Endothelial cell of umbilical vein (primary cell): ENCODE results near the gene TNS1. TPM values are rescaled to one million over a fixed set of nuclear protein-coding genes. Genes with fewer than 3 reads are reported as not detected.

Experiments used
- BruUV-seq: library from RNA; stranded (reverse); fragments of 400-500 nt; replicated peaks from 2 replicates; lab custom pipeline; 2021; lab: Mats Ljungman, UMichigan
- CTCF ChIA-PET: fragments of 300-600, 350-600 bp; sonication (Branson Sonifier 250); formaldehyde crosslinking; loops from one replicate; lab custom pipeline; 2021; ENCODE audit warnings: antibody characterized with exemption, inconsistent platforms; lab: Charles Lee
- POLR2A ChIA-PET: fragments of 300-600, 350-600 bp; sonication (Branson Sonifier 250); formaldehyde crosslinking; loops from one replicate; lab custom pipeline; 2021; ENCODE audit warnings: antibody characterized with exemption, inconsistent platforms; lab: Charles Lee
- DNase-seq: peaks from one replicate; pipeline ENCODE4 v3.0.0-alpha.2; 2011; ENCODE audit warnings: low read depth, low spot score
- FAIRE-seq: peaks from 2 replicates; lab custom pipeline; 2011; peaks lifted over from hg19 to GRCh38; lab: Jason Lieb, UNC
- H2AFZ ChIP-seq: 2 replicates; pipeline ENCODE4 v1.6.0; 2012; ENCODE audit warnings: low read depth, low read length, control low read depth, inconsistent platforms
- H3K27ac ChIP-seq: 2 replicates; pipeline ENCODE4 v1.5.1; 2011; ENCODE audit warnings: low read depth, mild to moderate bottlenecking, control low read depth, low read length, moderate library complexity; ENCODE audit not compliant: insufficient read depth
- H3K27me3 ChIP-seq, 2 experiments: 2 replicates each; pipeline versions ENCODE4 v1.6.0 to v1.6.1; 2011; ENCODE audit warnings: low read length in 2 of 2, mixed read lengths in 1 of 2; ENCODE audit not compliant: control insufficient read depth in 2 of 2, insufficient read depth in 2 of 2
- H3K36me3 ChIP-seq, 2 experiments: 2 replicates in 1 of 2; 3 replicates in 1 of 2; pipeline ENCODE4 v1.5.1; 2011; ENCODE audit warnings: low read length in 2 of 2, mild to moderate bottlenecking in 1 of 2, moderate library complexity in 1 of 2; ENCODE audit not compliant: control insufficient read depth in 2 of 2, insufficient read depth in 2 of 2; ENCODE audit errors: extremely low read depth in 1 of 2
- H3K4me1 ChIP-seq: 3 replicates; pipeline ENCODE4 v1.5.1; 2011; ENCODE audit warnings: mild to moderate bottlenecking, low read length; ENCODE audit not compliant: control insufficient read depth, insufficient read depth; ENCODE audit errors: extremely low read depth
- H3K4me2 ChIP-seq: 2 replicates; pipeline ENCODE4 v1.6.1; 2011; ENCODE audit warnings: low read length, control low read depth, mixed read lengths; ENCODE audit not compliant: insufficient read depth
- H3K4me3 ChIP-seq, 3 experiments: fragments of 200-600 bp in 1 of 3; sonication (generic), shearing (Covaris generic) in 1 of 3; replicated peaks in 1 of 3; 2 replicates each; pipeline ENCODE4 v1.5.1; 2011 to 2016; ENCODE audit warnings: control low read depth in 3 of 3, low read length in 3 of 3, mild to moderate bottlenecking in 2 of 3, inconsistent platforms in 1 of 3, low read depth in 1 of 3, moderate library complexity in 1 of 3; ENCODE audit not compliant: insufficient read depth in 1 of 3
- H3K79me2 ChIP-seq: 2 replicates; pipeline ENCODE4 v1.6.0; 2012; ENCODE audit warnings: low read length, inconsistent platforms; ENCODE audit not compliant: control insufficient read depth, insufficient read depth
- H3K9ac ChIP-seq: replicated peaks from 2 replicates; pipeline ENCODE3; 2011; ENCODE audit warnings: low read length, control low read depth; ENCODE audit not compliant: insufficient read depth; ENCODE audit errors: extremely low read depth
- H3K9me1 ChIP-seq: replicated peaks from 3 replicates; pipeline ENCODE4 v1.6.0; 2011; ENCODE audit warnings: mild to moderate bottlenecking, low read length; ENCODE audit not compliant: control insufficient read depth, insufficient read depth; ENCODE audit errors: extremely low read depth
- H3K9me3 ChIP-seq: replicated peaks from 2 replicates; pipeline ENCODE4 v1.5.1; 2012; ENCODE audit warnings: low read length, inconsistent platforms; ENCODE audit not compliant: control insufficient read depth, insufficient read depth
- H4K20me1 ChIP-seq: replicated peaks from 2 replicates; pipeline ENCODE3; 2011; ENCODE audit warnings: mild to moderate bottlenecking, low read length; ENCODE audit not compliant: control insufficient read depth, insufficient read depth; ENCODE audit errors: extremely low read depth
- EZH2 ChIP-seq: IDR thresholded peaks from 2 replicates; pipeline ENCODE4 v1.6.1; 2012; ENCODE audit warnings: borderline replicate concordance, low read depth, mild to moderate bottlenecking, moderate library complexity, low read length, inconsistent platforms; ENCODE audit not compliant: severe bottlenecking
- FOS ChIP-seq: IDR thresholded peaks from 2 replicates; pipeline ENCODE4 v1.6.1; 2011; ENCODE audit warnings: mild to moderate bottlenecking, low read length, moderate library complexity, borderline replicate concordance; ENCODE audit not compliant: insufficient read depth
- GATA2 ChIP-seq: IDR thresholded peaks from 2 replicates; pipeline ENCODE4 v1.7.0; 2011; ENCODE audit warnings: low read depth, mild to moderate bottlenecking, moderate library complexity, mixed read lengths, low read length; ENCODE audit not compliant: insufficient read length, insufficient read depth
- JUN ChIP-seq: IDR thresholded peaks from 2 replicates; pipeline ENCODE4 v1.6.1; 2011; ENCODE audit warnings: borderline replicate concordance, low read depth; ENCODE audit not compliant: insufficient read length, insufficient read depth
- MYC ChIP-seq: IDR thresholded peaks from one replicate; pipeline ENCODE4 v1.6.1; 2011; ENCODE audit warnings: mild to moderate bottlenecking, low read depth, low read length
- POLR2A ChIP-seq: IDR thresholded peaks from 2 replicates; pipeline ENCODE4 v1.6.1; 2012; ENCODE audit warnings: low read depth, mild to moderate bottlenecking, control low read depth, low read length
- POLR2AphosphoS5 ChIP-seq: IDR thresholded peaks from 2 replicates; pipeline ENCODE4 v1.6.1; 2012; ENCODE audit warnings: low read depth, mild to moderate bottlenecking, control low read depth, low read length, moderate library complexity; ENCODE audit not compliant: insufficient read depth
- dilution Hi-C: fragments of 300-500 bp; cut with MboI; formaldehyde crosslinking; loops from one replicate; pipeline ENCODE4 v1.15.0; 2019; ENCODE audit warnings: low sequenced_read_pairs; ENCODE audit not compliant: extremely low pct_ligation_motif_present
- intact Hi-C: fragments of 100-400 bp; cut with micrococcal nuclease; formaldehyde crosslinking; loops from one replicate; pipeline ENCODE4 v1.10.0; 2022
- polyA plus RNA-seq, 4 experiments: library from polyadenylated mRNA; depleted of rRNA in 3 of 4; stranded (reverse) in 3 of 4; unstranded in 1 of 4; fragments of >200 nt; gene quantifications; 2 replicates each; pipeline versions ENCODE4 v1.2.1 to v1.2.3, GENCODE V29; 2011 to 2012; ENCODE audit warnings: missing spikeins in 1 of 4
- total RNA-seq: library from RNA; stranded (reverse); gene quantifications from 2 replicates; pipeline ENCODE4 v1.2.3, GENCODE V29; 2021
- TF ChIP-seq, protein P1 (sequence below): IDR thresholded peaks from 2 replicates; pipeline ENCODE4 v1.6.1; 2011; ENCODE audit not compliant: insufficient read depth, insufficient read length
- TF ChIP-seq, protein P2 (sequence below), 2 donors: IDR thresholded peaks; 1 replicate in 1 of 2; 2 replicates in 1 of 2; pipeline ENCODE4 v1.5.1; 2011; ENCODE audit warnings: low read length in 2 of 2, mild to moderate bottlenecking in 2 of 2, moderate library complexity in 2 of 2, control low read depth in 1 of 2, inconsistent platforms in 1 of 2, low read depth in 1 of 2; ENCODE audit not compliant: insufficient read depth in 1 of 2; ENCODE audit errors: extremely low read depth in 1 of 2

Gene TNS1
- total and polyA plus RNA-seq, 2 donors (not counting 3 experiments of a cell fraction or from before 2014, with no cell fraction given): 11.0 to 52.1 TPM

DNA sequence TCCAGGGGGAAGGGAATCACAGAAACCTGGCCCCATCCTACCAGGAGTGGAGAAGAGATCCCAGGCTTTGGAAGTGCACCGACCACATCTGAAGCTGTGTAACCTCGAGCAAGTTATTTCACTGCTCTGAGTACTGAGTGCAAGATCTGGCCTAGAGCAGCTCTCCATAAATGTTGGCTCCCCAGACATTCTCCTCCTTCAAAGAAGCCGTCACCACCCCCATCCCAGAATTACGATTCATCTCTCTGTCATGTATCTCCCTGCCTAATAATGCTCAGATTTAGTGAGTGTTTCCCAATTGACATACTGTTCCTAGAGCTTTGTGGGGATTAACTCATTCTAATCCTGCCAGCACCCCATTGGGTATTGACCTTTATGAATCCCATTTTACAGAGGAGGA lies 51.7 kb downstream of the TNS1 start:
- dilution Hi-C loops: no loop called here
- Histone ChIP-seq H3K9ac (no peak overlapping the region), H3K4me1 (no peaks in the 10 kb centered on the region), H3K79me2 (no peaks in the 10 kb centered on the region), H3K27ac (no peak overlapping the region), H4K20me1 (no peaks in the 10 kb centered on the region), H2AFZ (no peak overlapping the region), H3K27me3 (no peaks in the 10 kb centered on the region), H3K9me1 (no peaks in the 10 kb centered on the region), H3K36me3 (no peaks in the 10 kb centered on the region), H3K9me3 (no peaks in the 10 kb centered on the region), H3K4me2 (no peak overlapping the region), H3K4me3 (no peak overlapping the region)
- ChIA-PET POLR2A (no interaction called here), CTCF (interaction anchor here (0.9 to 1.6 kb wide), 3 partner anchors 9 to 43 kb away, joined by 3 to 4 read pairs (median 3); no protein-coding TSS in a partner anchor)
- FAIRE-seq (no peak), DNase-seq (no peak)
- BruUV-seq: no TSS peak
- intact Hi-C loops: no loop called here
- TF ChIP-seq MYC: no peak
- no peak for TF ChIP-seq POLR2AphosphoS5
- TF ChIP-seq JUN: no peak
- no peak for TF ChIP-seq POLR2A
- TF ChIP-seq FOS: no peak
- no peak for TF ChIP-seq EZH2
- no peak for TF ChIP-seq GATA2
- TF ChIP-seq, protein P1, sequence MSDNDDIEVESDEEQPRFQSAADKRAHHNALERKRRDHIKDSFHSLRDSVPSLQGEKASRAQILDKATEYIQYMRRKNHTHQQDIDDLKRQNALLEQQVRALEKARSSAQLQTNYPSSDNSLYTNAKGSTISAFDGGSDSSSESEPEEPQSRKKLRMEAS: no peak
- TF ChIP-seq, protein P2, sequence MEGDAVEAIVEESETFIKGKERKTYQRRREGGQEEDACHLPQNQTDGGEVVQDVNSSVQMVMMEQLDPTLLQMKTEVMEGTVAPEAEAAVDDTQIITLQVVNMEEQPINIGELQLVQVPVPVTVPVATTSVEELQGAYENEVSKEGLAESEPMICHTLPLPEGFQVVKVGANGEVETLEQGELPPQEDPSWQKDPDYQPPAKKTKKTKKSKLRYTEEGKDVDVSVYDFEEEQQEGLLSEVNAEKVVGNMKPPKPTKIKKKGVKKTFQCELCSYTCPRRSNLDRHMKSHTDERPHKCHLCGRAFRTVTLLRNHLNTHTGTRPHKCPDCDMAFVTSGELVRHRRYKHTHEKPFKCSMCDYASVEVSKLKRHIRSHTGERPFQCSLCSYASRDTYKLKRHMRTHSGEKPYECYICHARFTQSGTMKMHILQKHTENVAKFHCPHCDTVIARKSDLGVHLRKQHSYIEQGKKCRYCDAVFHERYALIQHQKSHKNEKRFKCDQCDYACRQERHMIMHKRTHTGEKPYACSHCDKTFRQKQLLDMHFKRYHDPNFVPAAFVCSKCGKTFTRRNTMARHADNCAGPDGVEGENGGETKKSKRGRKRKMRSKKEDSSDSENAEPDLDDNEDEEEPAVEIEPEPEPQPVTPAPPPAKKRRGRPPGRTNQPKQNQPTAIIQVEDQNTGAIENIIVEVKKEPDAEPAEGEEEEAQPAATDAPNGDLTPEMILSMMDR (IDR thresholded peaks at IDR 0.05; ENCODE audit: extremely low read depth in 1 of 2, insufficient read depth in 1 of 2, low read depth in 1 of 2, low read length in 2 of 2): no peak
